NB4 (cell line): ENCODE results near the gene LDLRAD4.

Experiments
- DNase-seq: peaks from one replicate; pipeline ENCODE4 v3.0.0; 2010; ENCODE audit warnings: low read depth
- H3K4me3 ChIP-seq: one replicate; pipeline ENCODE4 v1.5.1; 2011; ENCODE audit warnings: mild to moderate bottlenecking, low read depth, low read length, moderate library complexity
- CTCF ChIP-seq: IDR thresholded peaks from one replicate; pipeline ENCODE4 v1.5.1; 2012; ENCODE audit warnings: low read depth, low read length
- MAX ChIP-seq: IDR thresholded peaks from 2 replicates; pipeline ENCODE4 v1.6.1; 2011; ENCODE audit warnings: low read depth, low read length
- MYC ChIP-seq: IDR thresholded peaks from 2 replicates; pipeline ENCODE4 v1.6.1; 2011; ENCODE audit warnings: low read depth, low read length
- POLR2A ChIP-seq: IDR thresholded peaks from 2 replicates; pipeline ENCODE4 v1.6.1; 2011; ENCODE audit warnings: mild to moderate bottlenecking; ENCODE audit not compliant: insufficient read length; ENCODE audit errors: extremely low read depth

The LDLRAD4 gene

GRCh38 chr18:13406049-13406615 is 187.6 kb downstream of the LDLRAD4 start:
- TF ChIP-seq CTCF = no peak
- TF ChIP-seq MYC = no peak
- no peak for TF ChIP-seq MAX
- TF ChIP-seq POLR2A = no peak
- no peak overlapping the region for H3K4me3 ChIP-seq

GRCh38 chr18:13406736-13407135 is 188.2 kb downstream of the LDLRAD4 start:
- H3K4me3 ChIP-seq = no peak overlapping the region
- TF ChIP-seq MYC = no peak
- no peak for TF ChIP-seq CTCF
- no peak for DNase-seq

More at GRCh38 chr18:13406049-13406615, 187.6 kb downstream of the LDLRAD4 start:
- no peak for DNase-seq

GRCh38 chr18:13407484-13407883 is 188.9 kb downstream of the LDLRAD4 start:
- DNase-seq = no peak
- no peak for TF ChIP-seq MYC
- H3K4me3 ChIP-seq = no peak overlapping the region

GRCh38 chr18:13409026-13409425 is 190.5 kb downstream of the LDLRAD4 start:
- no peak overlapping the region for H3K4me3 ChIP-seq
- TF ChIP-seq MYC = no peak
- no peak for TF ChIP-seq CTCF
- no peak for TF ChIP-seq MAX
- no peak for TF ChIP-seq POLR2A
- DNase-seq = no peak

GRCh38 chr18:13409997-13410396 is 191.4 kb downstream of the LDLRAD4 start:
- TF ChIP-seq MYC (no peak), POLR2A (no peak), CTCF (no peak), MAX (no peak)
- no peak for DNase-seq
- H3K4me3 ChIP-seq = no peak overlapping the region

GRCh38 chr18:13410471-13410870 is 191.9 kb downstream of the LDLRAD4 start:
- no peak overlapping the region for H3K4me3 ChIP-seq
- TF ChIP-seq POLR2A (no peak), CTCF (no peak), MAX (no peak), MYC (no peak)
- no peak for DNase-seq
